ENCODE results near the gene PARD6A.

GRCh38 chr16:67667453-67667816 lies 6.7 kb downstream of the PARD6A start:
- TF ChIP-seq CTCF (IDR thresholded peaks at IDR 0.05) (no peak), POLR2A (IDR thresholded peaks at IDR 0.05) (no peak), EP300 (IDR thresholded peaks at IDR 0.05) (no peak)

All from ovary (tissue), 3 donors.